ENCODE results near the gene BAAT.
A peak's percentile ranks its signal among the peaks of the same experiment; 100 is the strongest.

BAAT gene

DNA sequence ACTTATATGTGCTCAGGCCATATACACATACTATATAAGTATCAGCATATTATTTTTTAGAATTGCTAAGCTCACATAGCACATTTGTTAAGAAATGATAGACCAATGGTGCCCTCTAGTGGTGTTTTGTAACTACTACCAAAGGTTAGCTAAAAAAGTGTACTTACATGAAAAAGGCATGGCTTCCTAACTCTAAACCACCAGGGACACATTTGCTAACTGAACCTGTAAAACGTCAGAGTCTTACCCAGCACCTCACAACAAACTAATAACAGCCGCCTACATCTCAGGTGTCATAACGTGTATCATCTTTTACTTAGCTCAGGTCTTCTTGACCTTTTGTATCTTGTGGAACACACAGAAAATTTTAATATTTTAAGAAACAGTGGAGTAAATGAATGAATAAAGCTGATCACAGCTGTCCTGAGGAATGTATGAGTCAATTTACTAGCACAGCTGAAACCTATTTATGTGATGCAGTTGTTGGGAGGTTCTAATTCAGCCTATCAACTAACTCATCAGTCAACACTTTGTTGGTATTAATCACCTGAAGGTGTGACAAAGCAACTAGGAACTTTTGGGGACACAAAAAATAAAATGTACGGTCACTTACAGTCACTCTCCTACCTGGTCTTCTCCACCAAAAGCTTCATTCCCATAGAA lies 72.9 kb downstream of the BAAT start:
- peak; percentile 52 for DNase-seq

DNA sequence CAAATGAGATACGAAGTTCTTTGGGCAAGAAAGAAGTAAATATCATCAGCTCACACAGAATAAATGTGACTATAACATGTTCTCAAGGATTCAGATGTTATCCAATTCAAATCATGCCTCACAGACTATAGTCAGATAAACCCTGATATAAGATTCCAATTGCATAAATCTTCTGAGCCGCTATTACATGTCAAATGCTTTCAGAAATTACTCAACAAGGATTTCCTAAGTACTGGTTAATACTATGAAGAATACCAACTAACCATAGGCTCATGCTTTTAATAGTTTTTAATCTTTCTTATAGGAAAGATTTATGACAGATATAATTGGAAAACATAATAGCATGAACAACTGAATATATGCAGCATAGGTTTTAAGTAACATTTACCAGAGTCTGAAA lies 73.6 kb downstream of the BAAT start:
- DNase-seq = no peak

Measured in NCI-H1436 treated with DMSO at 0.1 percent for 48 hours (cell line).